GM13976 (cell line): ENCODE results near the gene BRSK2.

Source experiments
- DNase-seq: peaks from one replicate; pipeline ENCODE4 v3.0.0; 2012; ENCODE audit warnings: low spot score
- CTCF ChIP-seq: IDR thresholded peaks from 2 replicates; pipeline ENCODE4 v1.5.1; 2012; ENCODE audit warnings: borderline replicate concordance, mild to moderate bottlenecking; ENCODE audit not compliant: insufficient read depth; ENCODE audit errors: extremely low read depth, missing control alignments, control extremely low read depth
- in situ Hi-C: fragments of 300-500 bp; cut with MboI; formaldehyde crosslinking; loops from one replicate; pipeline ENCODE4 v1.12.0; 2022; ENCODE audit warnings: low sequenced_read_pairs, mixed read lengths, inconsistent platforms; ENCODE audit not compliant: unreplicated experiment

Gene BRSK2

GRCh38 chr11:1443737-1444136, 54.0 kb downstream of the BRSK2 start:
- DNase-seq, result no peak
- in situ Hi-C loops, result no loop called here
- no peak for TF ChIP-seq CTCF

GRCh38 chr11:1444321-1444720, 54.6 kb downstream of the BRSK2 start:
- TF ChIP-seq CTCF, result no peak
- no peak for DNase-seq
- in situ Hi-C loops, result no loop called here

DNA sequence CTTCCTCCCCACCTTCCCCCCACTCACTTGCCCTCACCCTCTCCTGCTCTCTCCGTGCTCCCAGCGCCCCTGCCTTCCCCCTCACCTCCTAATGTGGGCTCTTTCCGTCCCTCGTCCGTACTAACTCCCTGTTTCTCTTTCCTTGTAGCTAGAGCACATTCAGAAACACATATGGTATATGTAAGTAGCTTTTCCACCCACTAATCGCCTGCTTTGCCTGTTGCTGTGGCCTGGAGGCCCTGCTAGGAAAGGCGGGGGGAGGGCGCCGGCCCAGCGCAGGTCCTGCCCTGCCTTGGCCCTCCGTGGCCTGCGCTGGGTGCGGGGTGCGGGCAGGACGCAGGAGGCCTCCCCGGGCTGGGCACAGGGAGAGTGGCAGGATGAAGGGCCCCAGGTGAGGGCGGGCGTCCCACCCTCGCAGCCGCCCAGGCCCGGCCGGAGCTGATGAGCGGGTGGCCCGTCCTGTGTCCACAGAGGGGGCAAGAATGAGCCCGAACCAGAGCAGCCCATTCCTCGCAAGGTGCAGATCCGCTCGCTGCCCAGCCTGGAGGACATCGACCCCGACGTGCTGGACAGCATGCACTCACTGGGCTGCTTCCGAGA, 55.2 kb downstream of the BRSK2 start:
- TF ChIP-seq CTCF, result no peak
- in situ Hi-C loops, result no loop called here
- no peak for DNase-seq

DNA sequence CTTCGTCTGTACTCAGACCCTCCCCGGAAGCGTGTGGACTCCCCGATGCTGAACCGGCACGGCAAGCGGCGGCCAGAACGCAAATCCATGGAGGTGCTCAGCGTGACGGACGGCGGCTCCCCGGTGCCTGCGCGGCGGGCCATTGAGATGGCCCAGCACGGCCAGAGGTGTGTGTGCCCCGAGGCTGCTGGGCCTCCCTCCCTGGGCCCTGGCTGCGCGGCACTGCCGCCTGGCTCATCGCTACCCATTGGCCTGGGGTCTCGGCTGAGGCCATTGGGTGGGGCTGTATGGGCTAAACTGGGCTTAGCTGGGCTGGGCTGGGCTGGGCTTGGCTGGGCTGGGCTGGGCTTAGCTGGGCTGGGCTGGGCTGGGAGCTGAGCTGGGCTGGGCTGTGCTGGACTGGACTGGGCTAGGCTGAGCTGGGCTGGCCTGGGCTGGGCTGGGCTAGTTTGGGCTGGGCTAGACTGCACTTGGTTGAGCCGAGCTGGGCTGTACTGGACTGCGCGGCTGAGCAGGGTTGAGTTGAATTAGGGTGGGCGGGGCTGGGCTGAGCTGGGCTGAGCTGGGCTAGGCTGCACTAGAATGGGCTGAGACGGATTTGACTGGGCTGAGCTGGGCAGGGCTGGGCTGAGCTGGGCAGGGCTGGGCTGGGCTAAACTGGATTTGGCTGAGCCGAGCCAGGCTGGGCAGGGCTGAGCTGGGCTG, 56.2 kb downstream of the BRSK2 start:
- TF ChIP-seq CTCF, result no peak
- no peak for DNase-seq
- in situ Hi-C loops, result no loop called here

DNA sequence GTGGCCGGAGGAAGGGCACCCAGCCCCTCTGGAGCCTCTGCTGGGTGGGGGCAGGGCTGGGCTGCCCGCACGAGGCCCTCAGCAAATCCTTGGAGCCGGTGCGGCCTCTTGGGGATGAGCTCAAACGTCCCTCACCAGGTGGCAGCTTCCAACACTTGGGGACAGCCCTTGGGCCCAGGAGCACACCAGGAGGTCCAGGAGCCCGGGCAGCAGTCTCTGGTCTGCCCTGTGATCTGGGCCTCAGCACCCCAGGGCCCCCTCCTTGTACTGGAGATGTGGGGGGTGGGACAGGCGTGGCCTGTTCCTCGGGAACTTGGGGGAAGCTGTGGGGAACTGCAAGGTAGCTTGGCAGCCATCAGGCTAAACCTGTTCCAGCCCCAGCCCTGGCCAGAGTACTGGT, 56.9 kb downstream of the BRSK2 start:
- in situ Hi-C loops, result no loop called here
- no peak for DNase-seq
- no peak for TF ChIP-seq CTCF

DNA sequence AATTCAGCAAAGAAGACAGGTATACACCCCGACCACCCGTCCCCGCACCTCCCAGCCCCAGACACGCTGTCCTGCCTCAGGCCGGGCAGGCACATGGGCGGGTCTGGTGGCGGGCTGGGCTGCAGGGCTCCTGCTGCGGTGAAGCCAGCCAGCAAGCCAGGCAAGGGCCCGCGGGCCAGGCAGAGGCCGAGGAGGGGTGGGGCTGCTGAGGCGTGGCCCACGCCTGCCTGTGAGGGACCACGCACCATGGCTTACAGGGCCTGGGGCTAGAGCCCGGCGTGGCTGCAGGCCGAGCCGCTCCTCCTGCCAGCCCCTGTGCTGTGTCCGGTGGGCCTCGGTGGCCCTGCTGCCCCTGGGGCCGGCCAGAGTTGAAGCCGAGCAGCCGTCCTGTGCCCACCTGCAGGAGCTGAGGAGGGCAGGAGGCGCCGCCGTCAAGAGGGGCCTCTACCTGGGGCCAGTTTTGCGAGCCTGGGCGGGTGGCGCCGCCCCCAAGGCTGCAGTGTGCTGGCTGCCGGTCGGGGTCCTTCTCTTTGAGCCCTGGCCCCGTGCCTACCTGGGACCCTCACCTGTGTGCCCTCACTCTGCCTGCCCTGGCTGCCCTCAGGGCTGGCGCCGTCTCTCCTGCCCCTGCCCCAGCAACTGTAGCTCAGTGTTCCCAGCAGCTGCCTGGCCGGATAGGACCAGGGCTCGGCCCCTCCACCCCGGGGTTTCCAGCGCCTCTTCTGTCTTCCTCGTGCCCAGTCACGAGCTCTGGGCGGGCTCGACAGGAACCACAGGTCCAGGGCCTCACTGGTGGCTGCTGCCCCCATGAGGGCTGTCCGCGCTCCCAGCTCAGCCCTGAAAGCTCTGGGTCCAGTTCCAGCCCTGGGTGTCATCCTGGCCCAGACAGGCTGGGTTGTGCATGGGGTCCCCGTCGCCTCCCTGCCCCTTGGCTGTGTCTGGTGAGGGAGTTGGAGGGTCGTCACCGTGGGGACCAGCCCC, 58.4 kb downstream of the BRSK2 start:
- in situ Hi-C loops, result no loop called here
- no peak for DNase-seq
- TF ChIP-seq CTCF, result no peak
